AG10803 (cell line): Measurements from ENCODE around the gene ARHGEF39.

ENCODE experiments used
- DNase-seq: peaks from one replicate; pipeline ENCODE4 v3.0.0; 2010; ENCODE audit warnings: low read depth
- H3K4me3 ChIP-seq: 2 replicates; pipeline ENCODE4 v1.5.1; 2011; ENCODE audit warnings: mild to moderate bottlenecking, low read length, control low read depth
- TF ChIP-seq, protein P1 (sequence below): conservative IDR thresholded peaks from 2 replicates; pipeline ENCODE4 v1.5.1; 2011; ENCODE audit warnings: mild to moderate bottlenecking, low read length, control low read depth, inconsistent platforms

ARHGEF39 gene

DNA sequence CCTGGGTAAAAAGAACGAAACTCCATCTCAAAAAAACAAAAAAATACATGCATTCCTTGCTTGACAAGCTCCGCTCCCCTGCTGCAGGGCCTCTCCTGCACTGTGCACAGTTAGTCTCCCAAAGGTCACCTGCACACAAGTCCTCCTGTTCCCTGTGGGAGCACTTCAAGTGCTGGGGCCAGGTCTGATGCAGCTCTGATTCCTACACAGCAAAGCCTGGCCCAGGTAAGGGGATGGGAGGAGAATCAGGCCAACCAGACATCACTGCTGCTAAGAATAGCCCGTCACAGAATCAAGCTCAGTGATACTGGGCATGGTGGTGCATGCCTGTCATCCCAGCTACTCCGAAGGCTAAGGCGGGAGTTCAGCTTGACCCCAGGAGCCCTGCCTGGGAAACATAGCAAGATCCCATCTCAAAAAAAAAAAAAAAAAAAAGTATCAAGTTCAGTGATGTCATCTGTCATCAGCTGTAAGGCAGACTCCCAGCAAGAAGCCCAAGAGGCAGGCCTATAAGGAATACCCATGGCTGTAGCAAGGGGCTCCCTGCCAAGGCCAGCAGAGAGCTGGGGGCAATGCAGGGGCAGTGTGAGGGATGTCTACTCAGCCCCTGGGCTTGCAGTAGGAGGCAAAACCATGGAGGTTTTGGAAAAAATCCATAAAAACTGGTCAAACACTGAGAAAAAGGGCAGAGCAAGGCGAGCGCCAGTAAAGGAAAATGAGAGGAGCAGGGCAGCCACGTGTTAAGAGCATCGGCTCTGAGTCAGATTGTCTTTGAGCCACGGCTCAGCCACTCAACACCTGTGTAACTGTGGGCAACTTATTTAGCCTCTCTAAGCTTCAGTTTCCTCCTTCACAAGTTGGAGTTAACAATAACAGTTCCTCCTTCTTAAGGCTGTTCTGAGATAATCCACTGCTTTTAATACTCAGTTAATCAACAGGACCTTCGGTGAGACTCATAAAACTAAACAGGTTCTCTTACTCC lies 21.5 kb upstream of the ARHGEF39 start:
- no peak for DNase-seq
- peak overlapping the region; percentile 97 for H3K4me3 ChIP-seq
- TF ChIP-seq, protein P1, sequence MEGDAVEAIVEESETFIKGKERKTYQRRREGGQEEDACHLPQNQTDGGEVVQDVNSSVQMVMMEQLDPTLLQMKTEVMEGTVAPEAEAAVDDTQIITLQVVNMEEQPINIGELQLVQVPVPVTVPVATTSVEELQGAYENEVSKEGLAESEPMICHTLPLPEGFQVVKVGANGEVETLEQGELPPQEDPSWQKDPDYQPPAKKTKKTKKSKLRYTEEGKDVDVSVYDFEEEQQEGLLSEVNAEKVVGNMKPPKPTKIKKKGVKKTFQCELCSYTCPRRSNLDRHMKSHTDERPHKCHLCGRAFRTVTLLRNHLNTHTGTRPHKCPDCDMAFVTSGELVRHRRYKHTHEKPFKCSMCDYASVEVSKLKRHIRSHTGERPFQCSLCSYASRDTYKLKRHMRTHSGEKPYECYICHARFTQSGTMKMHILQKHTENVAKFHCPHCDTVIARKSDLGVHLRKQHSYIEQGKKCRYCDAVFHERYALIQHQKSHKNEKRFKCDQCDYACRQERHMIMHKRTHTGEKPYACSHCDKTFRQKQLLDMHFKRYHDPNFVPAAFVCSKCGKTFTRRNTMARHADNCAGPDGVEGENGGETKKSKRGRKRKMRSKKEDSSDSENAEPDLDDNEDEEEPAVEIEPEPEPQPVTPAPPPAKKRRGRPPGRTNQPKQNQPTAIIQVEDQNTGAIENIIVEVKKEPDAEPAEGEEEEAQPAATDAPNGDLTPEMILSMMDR: no peak

DNA sequence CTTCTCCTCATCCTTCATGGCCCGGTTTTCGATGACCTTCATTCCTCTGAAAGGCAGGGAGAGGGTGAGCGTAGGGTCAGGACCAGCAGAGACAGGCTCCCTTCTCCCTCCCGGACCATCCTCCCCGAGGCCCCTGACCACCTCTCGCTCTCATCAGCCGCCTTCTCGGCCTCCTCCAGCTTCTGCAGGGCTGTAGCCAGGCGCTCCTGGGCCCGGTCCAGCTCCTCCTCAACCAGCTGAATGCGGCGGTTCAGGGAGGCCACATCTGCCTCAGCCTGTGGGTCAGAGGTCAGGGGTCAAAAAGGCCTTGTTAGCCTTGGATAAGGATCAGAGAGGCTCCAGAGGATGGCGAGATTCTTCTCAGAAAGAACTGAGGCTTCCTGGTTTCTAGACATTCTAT lies 20.5 kb upstream of the ARHGEF39 start:
- DNase-seq: no peak
- TF ChIP-seq, protein P1: no peak
- peak overlapping the region; percentile 20 for H3K4me3 ChIP-seq

DNA sequence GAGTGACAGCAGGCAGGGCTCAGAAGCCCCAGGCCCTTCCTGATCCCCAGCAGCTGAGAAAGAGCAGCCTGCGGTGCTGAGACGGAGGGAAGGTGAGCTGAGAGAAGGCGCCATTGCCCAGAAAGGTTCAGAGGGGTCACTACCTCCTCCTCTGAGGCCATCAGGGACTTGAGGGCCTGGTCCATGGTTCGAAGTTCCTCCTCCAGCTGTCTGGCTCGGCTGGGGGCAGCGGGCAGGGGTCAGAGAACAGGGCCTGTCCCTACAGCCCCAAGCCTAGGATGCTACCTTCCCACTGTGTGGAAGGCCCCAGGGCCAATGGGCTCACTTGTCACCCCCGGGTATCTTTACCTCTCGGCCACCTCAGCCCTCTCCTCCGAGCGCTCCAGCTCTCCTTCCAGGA lies 19.9 kb upstream of the ARHGEF39 start:
- H3K4me3 ChIP-seq: peak overlapping the region; percentile 12; the same call in 1 of the 2 replicates
- DNase-seq: no peak
- TF ChIP-seq, protein P1: no peak

DNA sequence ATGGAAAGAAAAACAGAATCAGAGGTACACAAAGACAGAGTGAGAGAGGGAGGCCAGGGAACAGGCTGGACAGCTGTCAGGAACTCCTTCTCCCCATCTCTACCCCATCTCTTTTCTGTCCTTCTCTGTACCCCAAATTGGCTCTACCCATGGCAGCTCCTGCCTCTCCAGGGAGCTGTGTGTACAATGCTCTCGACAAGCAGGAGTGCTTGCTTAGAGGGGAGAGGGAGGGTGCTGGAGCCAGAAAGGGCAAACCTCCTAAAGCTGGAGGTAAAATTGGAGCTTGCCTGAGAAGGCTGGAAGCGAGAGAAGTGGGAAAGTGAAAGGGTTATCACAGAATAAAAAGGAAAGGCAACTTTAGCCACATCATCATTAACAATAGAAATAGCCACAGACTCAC lies 18.3 kb upstream of the ARHGEF39 start:
- H3K4me3 ChIP-seq: no peak overlapping the region
- no peak for DNase-seq
- TF ChIP-seq, protein P1: no peak

DNA sequence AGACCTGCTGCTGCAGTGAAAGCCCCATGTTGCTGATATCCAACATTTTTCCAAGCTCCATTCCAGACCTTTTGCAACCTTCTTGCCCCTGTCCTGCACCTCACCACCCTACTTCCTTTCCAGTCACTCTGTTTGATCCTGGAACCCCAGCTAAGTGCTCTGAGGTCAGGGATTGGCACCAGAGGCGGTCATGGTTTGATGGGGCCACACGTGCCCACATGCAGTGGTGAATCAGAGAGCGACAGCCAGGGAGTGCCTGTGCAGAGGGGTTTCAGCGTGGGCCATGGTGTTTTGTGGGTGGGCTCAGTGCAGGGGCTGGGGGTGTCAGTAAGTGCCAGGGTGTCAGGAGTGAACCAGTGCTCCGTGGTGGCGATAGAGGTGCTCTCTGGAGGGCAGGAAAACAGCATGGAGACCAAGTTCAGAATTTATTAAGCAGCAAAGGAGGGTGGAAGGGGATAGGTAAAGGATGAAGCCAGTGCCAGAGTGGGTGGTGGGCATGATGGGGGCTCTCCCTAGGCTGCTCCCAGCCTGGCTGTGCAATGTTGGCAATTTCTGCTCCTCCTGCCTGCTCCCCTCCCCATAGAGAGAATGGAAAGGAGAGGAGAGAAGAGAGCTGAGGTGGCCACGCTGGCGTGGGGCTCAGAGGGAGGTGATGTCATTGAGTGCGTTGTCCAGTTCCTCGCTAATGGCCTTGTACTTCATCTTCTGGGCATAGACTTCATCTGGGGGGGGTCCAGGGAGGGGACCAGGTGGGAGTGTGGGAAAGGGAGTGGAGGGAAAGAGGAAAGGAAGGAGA lies 17.7 kb upstream of the ARHGEF39 start:
- DNase-seq: no peak
- TF ChIP-seq, protein P1: no peak

DNA sequence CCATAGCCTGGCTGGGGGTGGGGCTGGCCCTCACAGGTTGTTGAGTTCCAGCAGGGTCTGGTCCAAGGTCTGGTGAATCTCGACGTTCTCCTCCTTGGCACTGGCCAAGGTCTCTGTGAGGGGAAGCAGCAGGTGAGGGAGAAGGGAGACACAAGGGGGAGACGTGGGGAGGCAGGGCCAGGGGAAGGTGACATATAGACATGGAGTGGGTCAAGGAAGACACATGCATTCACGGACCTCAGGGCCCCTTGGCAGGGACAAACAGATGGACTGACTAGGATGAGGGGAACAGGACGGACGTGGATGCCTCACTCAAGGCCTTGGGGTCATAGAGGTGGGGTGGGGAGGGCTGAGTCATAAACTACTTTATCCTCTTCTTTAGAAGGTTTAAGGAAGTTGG lies 17.1 kb upstream of the ARHGEF39 start:
- TF ChIP-seq, protein P1: no peak
- no peak for DNase-seq
- H3K4me3 ChIP-seq: no peak overlapping the region

More for the DNA sequence above, 17.7 kb upstream of the ARHGEF39 start:
- no peak overlapping the region for H3K4me3 ChIP-seq
